ENCODE measurements around the gene ATPAF2. TPM values are rescaled to one million over a fixed set of nuclear protein-coding genes. Genes with fewer than 3 reads are reported as not detected.

Gene ATPAF2
- total RNA-seq, 1 experiment from 2014 or later = 44.5 TPM

- intact Hi-C loops (cut with micrococcal nuclease; ENCODE audit: unreplicated experiment) = no loop called here
Observed at GRCh38 chr17:17988427-17988945, 50.5 kb downstream of the ATPAF2 start.

GRCh38 chr17:17987901-17988300 lies 51.1 kb downstream of the ATPAF2 start:
- Histone ChIP-seq H4K20me1 (ENCODE audit: insufficient read depth) (no peaks in the 10 kb centered on the region), H3K79me2 (ENCODE audit: low read depth) (no peaks in the 10 kb centered on the region), H3K27ac (no peak overlapping the region), H3K4me3 (no peak overlapping the region), H3K36me3 (ENCODE audit: low read depth) (no peaks in the 10 kb centered on the region), H3K27me3 (ENCODE audit: insufficient read depth, low read depth) (no peaks in the 10 kb centered on the region), H3K9me2 (ENCODE audit: insufficient read depth) (no peaks in the 10 kb centered on the region), H3F3A (ENCODE audit: insufficient read depth, low read depth) (peaks cover 26% of the 10 kb centered on the region), H3K4me2 (no peak overlapping the region), H2AFZ (no peak overlapping the region), H3K9me3 (ENCODE audit: insufficient read depth, low read depth) (no peaks in the 10 kb centered on the region), H3K4me1 (replicated peaks; ENCODE audit: insufficient read depth) (peaks cover 31% of the 10 kb centered on the region)
- no TSS peak for BruUV-seq (replicated peaks)
- intact Hi-C loops (cut with micrococcal nuclease; ENCODE audit: unreplicated experiment) = no loop called here
- ChIA-PET CTCF (interaction anchor here (0.6 kb wide), 1 partner anchor 35 kb away, joined by 5 read pairs; no protein-coding TSS in a partner anchor), POLR2A (ENCODE audit: unreplicated experiment) (no interaction called here)
- DNase-seq = no peak
- TF ChIP-seq EZH2 (IDR thresholded peaks at IDR 0.05; ENCODE audit: low read depth) = no peak
- no peak for TF ChIP-seq CTCF (conservative IDR thresholded peaks at IDR 0.05)

More at GRCh38 chr17:17988427-17988945, 50.5 kb downstream of the ATPAF2 start:
- H3K9me3 ChIP-seq (ENCODE audit: insufficient read depth, low read depth) = no peaks in the 10 kb centered on the region
- no peak overlapping the region for H2AFZ ChIP-seq
- ChIA-PET POLR2A (ENCODE audit: unreplicated experiment) (no interaction called here), CTCF (interaction anchor here (0.6 kb wide), 1 partner anchor 13 kb away, joined by 3 read pairs; no protein-coding TSS in a partner anchor)
- H4K20me1 ChIP-seq (ENCODE audit: insufficient read depth) = no peaks in the 10 kb centered on the region
- no peaks in the 10 kb centered on the region for H3K36me3 ChIP-seq (ENCODE audit: low read depth)
- TF ChIP-seq EZH2 (IDR thresholded peaks at IDR 0.05; ENCODE audit: low read depth) (no peak), CTCF (conservative IDR thresholded peaks at IDR 0.05) (no peak)
- no peaks in the 10 kb centered on the region for H3K9me2 ChIP-seq (ENCODE audit: insufficient read depth)
- BruUV-seq (replicated peaks) = no TSS peak
- peaks cover 26% of the 10 kb centered on the region for H3F3A ChIP-seq (ENCODE audit: insufficient read depth, low read depth)
- no peak for DNase-seq
- H3K4me2 ChIP-seq = no peak overlapping the region
- H3K27ac ChIP-seq = no peak overlapping the region
- H3K79me2 ChIP-seq (ENCODE audit: low read depth) = no peaks in the 10 kb centered on the region
- no peak overlapping the region for H3K4me3 ChIP-seq
- no peaks in the 10 kb centered on the region for H3K27me3 ChIP-seq (ENCODE audit: insufficient read depth, low read depth)
- H3K4me1 ChIP-seq (replicated peaks; ENCODE audit: insufficient read depth) = peaks cover 31% of the 10 kb centered on the region

GRCh38 chr17:17987187-17987896 lies 51.6 kb downstream of the ATPAF2 start:
- H3K9me2 ChIP-seq (ENCODE audit: insufficient read depth) = no peaks in the 10 kb centered on the region
- no peak overlapping the region for H3K4me3 ChIP-seq
- DNase-seq = no peak
- H3K4me1 ChIP-seq (replicated peaks; ENCODE audit: insufficient read depth) = peaks cover 31% of the 10 kb centered on the region
- BruUV-seq (replicated peaks) = no TSS peak
- H4K20me1 ChIP-seq (ENCODE audit: insufficient read depth) = no peaks in the 10 kb centered on the region
- intact Hi-C loops (cut with micrococcal nuclease; ENCODE audit: unreplicated experiment) = no loop called here
- H2AFZ ChIP-seq = no peak overlapping the region
- no peaks in the 10 kb centered on the region for H3K27me3 ChIP-seq (ENCODE audit: insufficient read depth, low read depth)
- H3K79me2 ChIP-seq (ENCODE audit: low read depth) = no peaks in the 10 kb centered on the region
- H3K36me3 ChIP-seq (ENCODE audit: low read depth) = no peaks in the 10 kb centered on the region
- no peaks in the 10 kb centered on the region for H3K9me3 ChIP-seq (ENCODE audit: insufficient read depth, low read depth)
- ChIA-PET POLR2A (ENCODE audit: unreplicated experiment) (no interaction called here), CTCF (interaction anchor here (0.6 kb wide), 1 partner anchor 34 kb away, joined by 5 read pairs; no protein-coding TSS in a partner anchor)
- H3K4me2 ChIP-seq = no peak overlapping the region
- H3F3A ChIP-seq (ENCODE audit: insufficient read depth, low read depth) = peaks cover 26% of the 10 kb centered on the region
- H3K27ac ChIP-seq = no peak overlapping the region
- no peak for TF ChIP-seq EZH2 (IDR thresholded peaks at IDR 0.05; ENCODE audit: low read depth)
- TF ChIP-seq CTCF (conservative IDR thresholded peaks at IDR 0.05) = no peak

Measured in PC-9 (cell line).